GM19455 (cell line): ENCODE data around the gene SLC20A1.
A peak's percentile ranks its signal among the peaks of the same experiment; 100 is the strongest.

ENCODE experiments used
- ATAC-seq: cut with Tn5 transposase; IDR thresholded peaks from one replicate; pipeline ENCODE4 v1.9.1; 2021; ENCODE audit not compliant: unreplicated experiment

The SLC20A1 gene

GRCh38 chr2:112625474-112626114 lies 20.1 kb upstream of the SLC20A1 start:
- ATAC-seq: no peak

- no peak for ATAC-seq
Measured at GRCh38 chr2:112626604-112627059, 19.1 kb upstream of the SLC20A1 start.

GRCh38 chr2:112627060-112628040 lies 18.4 kb upstream of the SLC20A1 start:
- ATAC-seq: no peak

- ATAC-seq: no peak
Measured at GRCh38 chr2:112629224-112629623, 16.5 kb upstream of the SLC20A1 start.

- ATAC-seq: no peak
Measured at GRCh38 chr2:112629823-112630222, 15.9 kb upstream of the SLC20A1 start.

- ATAC-seq: no peak
Measured at GRCh38 chr2:112630268-112630667, 15.5 kb upstream of the SLC20A1 start.

- ATAC-seq: no peak
Measured at GRCh38 chr2:112633708-112634107, 12.0 kb upstream of the SLC20A1 start.

GRCh38 chr2:112634153-112634873 lies 11.4 kb upstream of the SLC20A1 start:
- no peak for ATAC-seq

GRCh38 chr2:112634874-112635157 lies 10.9 kb upstream of the SLC20A1 start:
- no peak for ATAC-seq

- peak; percentile 80 for ATAC-seq
Measured at GRCh38 chr2:112636605-112637288, 9.0 kb upstream of the SLC20A1 start.

GRCh38 chr2:112637289-112637660 lies 8.5 kb upstream of the SLC20A1 start:
- ATAC-seq: no peak

GRCh38 chr2:112639936-112640335 lies 5.8 kb upstream of the SLC20A1 start:
- ATAC-seq: no peak

- no peak for ATAC-seq
Measured at GRCh38 chr2:112640467-112640799, 5.3 kb upstream of the SLC20A1 start.

- no peak for ATAC-seq
Measured at GRCh38 chr2:112640800-112641675, 4.7 kb upstream of the SLC20A1 start.

GRCh38 chr2:112641701-112642100 lies 4.0 kb upstream of the SLC20A1 start:
- no peak for ATAC-seq

- ATAC-seq: no peak
Measured at GRCh38 chr2:112642561-112642960, 3.2 kb upstream of the SLC20A1 start.

- no peak for ATAC-seq
Measured at GRCh38 chr2:112642966-112643365, 2.8 kb upstream of the SLC20A1 start.

GRCh38 chr2:112643488-112643887 lies 2.3 kb upstream of the SLC20A1 start:
- ATAC-seq: no peak

GRCh38 chr2:112644155-112644932 lies 1.4 kb upstream of the SLC20A1 start:
- no peak for ATAC-seq

- no peak for ATAC-seq
Measured at GRCh38 chr2:112644933-112645309, 818 bp upstream of the SLC20A1 start.
